GM12801 (cell line): ENCODE data around the gene PIBF1.

ENCODE experiments used
- TF ChIP-seq, protein P1 (sequence below): IDR thresholded peaks from one replicate; pipeline ENCODE4 v1.5.1; 2011; ENCODE audit warnings: control low read depth; ENCODE audit not compliant: insufficient read length; ENCODE audit errors: extremely low read depth

PIBF1 gene

DNA sequence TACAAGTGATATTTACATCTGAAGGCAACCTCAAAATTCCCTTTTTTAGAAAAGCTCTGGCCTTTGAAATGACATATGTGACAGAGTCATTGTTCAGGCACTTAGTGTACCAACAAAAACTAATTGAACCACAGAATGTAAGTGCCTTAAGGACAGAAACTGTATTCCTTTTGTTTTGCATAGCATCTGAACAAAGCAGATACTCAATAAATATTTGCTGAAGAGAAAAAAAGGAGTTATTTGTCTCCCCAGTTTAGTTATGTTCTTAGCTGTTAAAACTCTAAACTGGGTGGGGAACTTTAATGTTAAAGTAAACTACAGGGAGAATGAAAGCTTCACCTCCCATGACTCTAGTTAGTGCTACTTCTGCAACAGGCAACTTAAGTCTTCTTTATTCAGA is 220.0 kb downstream of the PIBF1 start:
- TF ChIP-seq, protein P1, sequence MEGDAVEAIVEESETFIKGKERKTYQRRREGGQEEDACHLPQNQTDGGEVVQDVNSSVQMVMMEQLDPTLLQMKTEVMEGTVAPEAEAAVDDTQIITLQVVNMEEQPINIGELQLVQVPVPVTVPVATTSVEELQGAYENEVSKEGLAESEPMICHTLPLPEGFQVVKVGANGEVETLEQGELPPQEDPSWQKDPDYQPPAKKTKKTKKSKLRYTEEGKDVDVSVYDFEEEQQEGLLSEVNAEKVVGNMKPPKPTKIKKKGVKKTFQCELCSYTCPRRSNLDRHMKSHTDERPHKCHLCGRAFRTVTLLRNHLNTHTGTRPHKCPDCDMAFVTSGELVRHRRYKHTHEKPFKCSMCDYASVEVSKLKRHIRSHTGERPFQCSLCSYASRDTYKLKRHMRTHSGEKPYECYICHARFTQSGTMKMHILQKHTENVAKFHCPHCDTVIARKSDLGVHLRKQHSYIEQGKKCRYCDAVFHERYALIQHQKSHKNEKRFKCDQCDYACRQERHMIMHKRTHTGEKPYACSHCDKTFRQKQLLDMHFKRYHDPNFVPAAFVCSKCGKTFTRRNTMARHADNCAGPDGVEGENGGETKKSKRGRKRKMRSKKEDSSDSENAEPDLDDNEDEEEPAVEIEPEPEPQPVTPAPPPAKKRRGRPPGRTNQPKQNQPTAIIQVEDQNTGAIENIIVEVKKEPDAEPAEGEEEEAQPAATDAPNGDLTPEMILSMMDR, result no peak

- TF ChIP-seq, protein P1, result no peak
Observed at GRCh38 chr13:73011751-73012150, 229.8 kb downstream of the PIBF1 start.

DNA sequence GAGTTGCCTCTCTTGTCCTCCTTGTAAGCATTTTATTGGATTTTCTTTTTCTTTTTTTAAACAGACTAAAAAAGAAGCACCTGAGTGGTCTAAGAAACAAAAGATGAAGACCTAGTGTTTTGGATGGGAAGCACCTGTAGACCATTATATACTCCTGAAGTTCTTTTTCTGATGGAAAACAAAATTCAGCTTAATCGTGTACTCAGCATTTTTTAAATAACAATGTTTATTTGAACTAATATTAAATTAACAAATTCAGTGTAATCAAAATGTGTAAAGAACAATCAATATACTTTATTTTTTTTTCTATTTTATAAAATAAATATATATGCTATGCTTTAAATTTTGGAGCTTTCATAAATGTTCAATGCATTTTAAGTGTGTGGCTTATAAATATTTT is 233.9 kb downstream of the PIBF1 start:
- TF ChIP-seq, protein P1, result no peak

GRCh38 chr13:73018336-73018735 is 236.4 kb downstream of the PIBF1 start:
- TF ChIP-seq, protein P1, result no peak

- TF ChIP-seq, protein P1, result no peak
Observed at GRCh38 chr13:73025217-73026012, 243.5 kb downstream of the PIBF1 start.

DNA sequence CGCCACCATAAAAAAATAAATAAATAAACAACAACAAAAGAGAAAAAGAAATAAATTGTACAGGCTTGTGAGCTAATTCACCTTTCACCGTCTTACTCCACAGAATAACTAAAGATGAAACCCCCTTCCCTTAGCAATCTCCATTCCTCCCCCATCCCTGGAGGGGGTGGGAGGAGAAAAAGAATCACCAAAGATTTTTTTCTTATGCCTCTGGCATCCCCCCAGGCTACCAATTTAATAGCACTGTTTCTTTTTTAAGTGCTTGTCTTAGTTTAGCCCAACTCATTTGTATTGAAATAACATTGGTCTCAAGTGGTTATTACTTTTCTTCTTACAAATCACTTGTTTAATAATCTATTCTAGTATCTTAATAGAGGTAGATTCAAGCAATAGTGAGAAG is 253.0 kb downstream of the PIBF1 start:
- TF ChIP-seq, protein P1, result no peak

DNA sequence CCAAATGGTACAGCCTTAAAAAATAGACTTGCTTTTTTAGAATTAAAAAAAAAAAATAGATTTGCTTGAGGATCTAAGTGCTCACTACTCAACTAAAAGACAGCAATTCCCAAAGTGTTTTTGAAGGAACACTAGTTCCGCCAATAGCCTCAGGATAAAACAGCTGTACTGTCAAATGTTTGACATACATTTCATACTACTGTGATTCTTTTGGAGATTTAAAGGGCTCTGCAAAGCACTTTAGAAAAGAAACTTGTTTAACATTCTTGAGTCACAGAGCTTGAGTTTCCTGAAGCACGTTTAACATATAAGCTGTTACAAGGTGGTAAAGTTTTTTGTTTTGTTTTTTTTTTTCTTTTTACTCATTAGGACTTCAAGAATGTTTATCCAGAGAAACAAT is 253.7 kb downstream of the PIBF1 start:
- TF ChIP-seq, protein P1, result no peak
